HG03354 (cell line): ENCODE data around the gene HTR7.
"Not testable (repeated sequence)": the region's sequence is repeated elsewhere in the genome, so short reads cannot be mapped to it uniquely, and the experiment has no call there.

Experiments used
- ATAC-seq: cut with Tn5 transposase; IDR thresholded peaks from one replicate; pipeline ENCODE4 v1.9.1; 2021; ENCODE audit warnings: mild to moderate bottlenecking; ENCODE audit not compliant: unreplicated experiment, poor library complexity, severe bottlenecking

Gene HTR7

DNA sequence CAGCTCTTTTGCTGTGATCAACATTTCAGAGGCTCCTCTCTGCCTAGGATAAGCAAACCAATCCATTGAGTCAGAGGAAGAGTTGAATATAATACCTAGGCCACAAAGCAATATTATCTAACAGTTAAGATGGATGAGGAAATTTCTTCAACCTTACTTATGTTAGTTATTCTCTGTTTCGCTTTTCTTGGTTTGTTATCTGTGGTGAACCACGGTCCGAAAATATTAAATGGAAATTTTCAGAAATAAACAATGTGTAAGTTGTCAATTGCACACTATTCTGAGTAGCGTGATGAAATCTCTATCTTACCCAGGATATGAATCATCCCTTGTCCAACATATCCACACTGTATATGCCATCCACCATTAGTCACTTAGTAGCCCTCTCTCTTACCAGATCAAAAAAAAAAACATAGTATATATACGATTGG is 1.5 kb upstream of the HTR7 start:
- ATAC-seq, result no peak

DNA sequence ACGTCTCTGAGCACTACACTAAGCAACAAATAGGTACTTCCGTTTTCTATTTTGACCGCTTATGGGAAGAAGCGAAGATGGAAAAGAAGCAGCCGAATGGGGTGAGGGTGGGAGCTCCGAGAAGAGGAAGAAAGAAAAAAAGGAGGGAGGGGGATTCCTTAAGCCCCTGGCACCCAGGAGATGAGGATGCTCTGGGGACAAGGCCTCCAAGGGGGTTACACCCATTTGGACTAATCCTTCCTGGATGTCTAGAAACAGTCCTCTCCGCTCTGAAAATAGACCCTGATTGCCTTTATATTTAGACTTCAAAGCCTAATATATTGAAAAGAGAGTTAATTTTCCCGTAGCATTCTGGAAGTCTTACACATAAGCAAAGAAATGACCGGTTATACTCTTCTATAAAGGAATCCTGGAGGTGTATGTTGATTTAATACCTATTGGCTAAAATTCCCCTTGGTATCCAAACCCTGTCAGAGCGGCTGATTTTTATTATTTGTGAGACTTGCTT is 676 bp upstream of the HTR7 start:
- no peak for ATAC-seq

DNA sequence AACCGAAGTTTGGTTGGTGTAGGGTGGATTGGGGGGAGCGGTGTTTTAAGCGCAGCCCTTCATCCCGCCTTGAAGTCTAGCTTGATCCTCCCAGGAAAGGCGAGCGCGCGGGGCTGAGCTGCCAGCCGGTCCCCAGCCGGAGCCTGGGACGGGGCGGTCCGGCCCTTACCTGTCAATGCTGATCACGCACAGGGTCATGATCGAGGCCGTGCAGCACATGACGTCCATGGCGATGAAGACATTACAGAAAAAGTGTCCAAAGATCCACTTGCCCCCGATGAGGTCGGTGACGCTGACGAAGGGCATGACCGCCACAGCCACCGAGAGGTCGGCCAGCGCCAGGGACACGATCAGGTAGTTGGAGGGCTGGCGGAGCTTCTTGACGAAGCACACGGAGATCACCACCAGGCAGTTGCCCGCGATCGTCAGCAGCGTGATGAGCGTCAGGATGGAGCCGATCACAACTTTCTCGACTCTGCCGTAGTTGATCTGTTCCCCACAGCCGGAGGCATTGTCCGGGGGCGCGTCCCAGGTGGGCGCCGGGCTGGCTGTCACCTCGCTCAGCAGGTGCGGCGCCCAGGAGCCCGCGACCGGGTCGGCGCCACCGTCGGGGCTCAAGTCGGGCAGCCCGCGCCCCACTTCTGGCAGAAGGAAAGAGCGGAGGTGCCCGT is 740 bp downstream of the HTR7 start:
- ATAC-seq, result peak; percentile 9

DNA sequence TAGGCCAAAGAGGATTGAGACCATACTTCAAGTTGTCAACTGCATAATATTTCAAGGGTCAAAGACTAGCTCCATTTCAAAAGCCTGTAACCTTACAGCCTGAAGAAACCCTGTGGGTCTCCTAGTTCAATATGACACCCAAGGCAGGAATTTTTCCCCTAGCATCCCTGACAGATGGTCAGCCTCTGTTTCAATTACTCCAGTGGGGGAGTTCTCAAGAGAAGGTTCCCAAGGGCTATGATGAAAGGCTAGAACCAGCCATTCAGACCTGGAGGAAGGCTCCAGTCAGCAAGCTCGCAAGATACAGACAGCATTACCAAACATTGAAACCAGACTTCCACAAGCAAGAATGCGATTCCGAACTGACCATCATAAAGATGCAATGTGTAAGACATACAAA is 1.6 kb downstream of the HTR7 start:
- no peak for ATAC-seq

DNA sequence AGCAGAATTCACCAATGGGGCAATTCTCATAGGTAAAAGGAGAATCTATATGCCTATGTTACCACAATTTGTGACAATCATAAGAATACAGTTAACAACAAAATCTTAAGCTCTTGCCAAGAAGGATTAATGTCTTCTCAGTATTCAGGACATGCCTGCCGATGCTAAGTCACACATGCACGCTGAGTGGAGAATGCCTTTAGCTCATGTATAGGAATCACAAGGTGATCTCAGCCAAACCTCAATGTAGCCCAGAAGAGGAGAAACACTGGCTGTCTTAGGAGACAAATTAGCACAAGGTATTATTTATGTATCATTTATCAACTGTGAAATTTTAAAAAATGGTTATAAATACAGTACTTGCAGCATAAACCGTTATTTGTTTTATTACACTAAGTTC is 2.7 kb downstream of the HTR7 start:
- ATAC-seq, result no peak

DNA sequence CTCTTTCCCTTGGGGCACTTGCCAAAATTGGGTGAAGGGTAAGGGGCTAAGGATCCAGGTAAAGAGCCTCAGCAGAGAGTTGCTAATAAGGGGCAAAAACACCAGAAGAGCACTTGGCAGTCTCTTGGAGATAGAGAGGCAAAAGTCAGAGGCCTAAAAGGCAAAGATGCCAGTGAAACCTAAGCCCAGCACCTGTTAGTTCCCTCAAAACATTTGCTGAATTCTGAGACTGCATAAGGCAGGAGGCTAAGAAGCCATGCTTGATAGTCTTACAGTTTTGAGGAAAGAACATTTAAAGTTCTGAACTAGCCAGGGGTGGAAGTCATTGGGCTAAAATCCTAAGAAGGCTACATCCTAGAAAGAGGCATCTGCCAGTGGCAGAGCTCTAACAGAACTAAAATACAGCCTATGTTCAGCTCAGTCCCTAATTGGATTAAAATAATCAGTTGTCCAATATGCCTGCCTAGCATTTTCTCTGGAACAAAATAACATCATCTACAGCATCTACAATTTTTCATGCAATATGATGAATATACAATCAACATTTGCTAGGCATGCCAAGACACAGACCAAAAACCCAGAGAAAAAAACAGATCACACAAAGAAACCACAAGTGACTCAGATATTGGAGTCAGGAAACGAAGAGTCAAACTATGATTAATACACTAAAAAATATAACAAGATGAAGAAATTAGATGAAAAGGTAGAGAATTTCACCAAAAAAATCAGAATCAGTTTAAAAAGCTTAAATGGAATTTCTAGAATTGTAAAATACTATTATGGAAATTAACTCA is 7.7 kb downstream of the HTR7 start:
- no peak for ATAC-seq

DNA sequence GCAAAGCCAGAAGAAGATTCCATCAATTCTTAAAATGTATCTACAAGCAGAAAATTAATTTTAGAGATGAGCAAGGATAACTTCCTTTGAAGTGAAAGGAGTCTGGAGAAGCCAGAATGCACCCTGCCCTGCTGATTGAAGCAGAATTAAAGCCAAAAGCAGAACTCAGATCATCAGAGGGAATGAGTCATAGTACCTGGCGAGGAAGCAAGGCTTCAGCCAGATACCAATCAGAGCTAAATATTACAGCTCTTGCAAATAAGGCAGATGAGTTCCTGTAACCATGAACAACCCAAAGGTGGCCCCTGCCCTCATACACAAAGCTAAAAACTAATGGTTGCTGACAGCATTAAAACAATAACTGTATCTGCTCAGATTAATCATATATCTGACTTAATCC is 10.4 kb downstream of the HTR7 start:
- peak; percentile 70 for ATAC-seq

DNA sequence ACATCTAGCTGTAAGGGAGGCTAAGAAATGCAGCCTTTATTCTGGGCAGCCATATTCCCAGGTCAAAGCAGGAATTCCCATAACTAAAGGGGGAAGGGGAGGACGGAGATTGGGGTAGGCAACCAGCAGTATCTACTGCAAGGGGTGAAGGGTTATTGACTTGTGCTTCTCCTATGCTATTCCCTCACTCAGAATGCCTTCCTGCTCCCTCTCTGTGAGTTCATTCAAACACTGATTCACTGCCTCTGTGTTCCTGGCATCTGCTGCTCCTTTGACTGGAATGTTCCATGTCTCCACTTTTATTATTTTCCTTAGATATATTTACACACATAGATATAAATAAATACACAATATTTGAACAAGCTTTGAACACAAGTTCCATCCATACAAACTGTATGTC is 11.1 kb downstream of the HTR7 start:
- ATAC-seq, result no peak

DNA sequence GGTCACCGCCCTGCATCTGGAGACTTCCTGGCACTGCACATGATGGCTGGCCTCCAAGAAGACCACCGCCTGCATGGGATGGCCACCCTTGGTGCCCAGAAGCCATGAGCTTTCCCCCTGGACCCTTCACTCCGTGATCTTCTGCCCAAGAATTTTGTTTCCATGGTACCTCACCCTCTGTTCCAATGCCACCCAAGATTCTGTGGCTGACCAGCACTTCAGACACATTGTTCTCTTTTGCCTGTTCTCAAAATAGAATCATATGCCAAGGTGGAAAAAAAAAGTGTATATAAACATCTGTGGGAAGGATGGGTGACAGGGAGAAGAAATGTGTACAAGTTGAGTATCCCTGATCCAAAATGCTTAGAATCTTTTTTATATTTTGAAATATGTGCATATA is 12.1 kb downstream of the HTR7 start:
- ATAC-seq, result no peak

DNA sequence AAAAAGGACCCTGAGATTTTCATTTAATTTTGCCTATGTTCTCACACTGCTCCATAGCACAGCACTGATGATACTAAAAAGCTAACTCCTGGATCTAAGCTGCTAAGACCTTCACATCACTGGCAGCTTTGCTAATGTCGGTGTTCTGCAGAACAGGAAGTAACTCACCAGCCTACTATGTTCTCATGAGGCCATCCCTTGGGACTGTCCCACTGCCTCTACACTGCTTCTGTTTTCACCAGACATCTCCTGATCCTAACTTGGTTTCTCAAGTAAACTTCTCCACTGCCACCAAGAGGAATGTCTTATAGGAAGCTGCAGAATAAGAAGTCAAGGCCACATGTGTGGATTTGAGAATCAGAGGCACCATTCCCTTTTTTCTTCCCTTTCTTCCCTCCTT is 15.1 kb downstream of the HTR7 start:
- ATAC-seq, result no peak

DNA sequence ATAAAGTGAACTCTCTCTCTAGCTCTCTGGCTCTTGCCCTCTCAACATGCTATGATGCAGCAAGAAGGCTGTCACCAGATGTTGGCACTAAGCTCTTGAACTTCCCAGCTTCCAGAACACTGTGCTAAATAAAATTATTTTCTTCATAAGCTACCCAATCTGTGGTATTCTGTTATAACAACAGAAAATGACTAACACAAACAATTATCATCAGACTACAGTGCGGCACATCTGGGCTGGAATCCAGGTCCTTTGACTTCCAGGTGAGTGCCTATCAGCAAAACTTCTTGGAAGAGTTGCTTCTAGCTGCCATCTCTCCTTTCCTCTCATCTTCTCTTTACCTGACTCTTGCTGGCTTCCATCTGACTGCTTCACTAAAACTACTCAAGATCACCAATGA is 20.4 kb downstream of the HTR7 start:
- ATAC-seq, result no peak

DNA sequence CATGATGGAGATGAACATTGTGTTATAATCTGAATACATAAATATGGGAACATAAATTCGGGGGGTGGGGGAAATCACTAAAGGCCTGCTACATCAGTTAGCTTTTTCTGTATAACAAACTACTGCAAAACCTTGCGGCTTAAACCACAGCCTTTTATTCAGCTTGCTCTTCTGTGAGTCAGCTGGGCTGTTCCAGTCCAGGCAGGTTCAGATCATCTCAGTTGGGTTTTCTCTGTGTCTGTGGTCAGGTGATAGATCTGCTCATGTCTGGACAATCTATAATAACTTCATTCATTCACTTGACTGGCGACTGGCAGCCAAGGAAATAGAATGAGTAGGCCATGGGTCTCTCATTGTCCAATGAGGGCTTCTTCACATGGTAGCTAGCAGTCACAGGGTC is 23.5 kb downstream of the HTR7 start:
- ATAC-seq, result no peak

DNA sequence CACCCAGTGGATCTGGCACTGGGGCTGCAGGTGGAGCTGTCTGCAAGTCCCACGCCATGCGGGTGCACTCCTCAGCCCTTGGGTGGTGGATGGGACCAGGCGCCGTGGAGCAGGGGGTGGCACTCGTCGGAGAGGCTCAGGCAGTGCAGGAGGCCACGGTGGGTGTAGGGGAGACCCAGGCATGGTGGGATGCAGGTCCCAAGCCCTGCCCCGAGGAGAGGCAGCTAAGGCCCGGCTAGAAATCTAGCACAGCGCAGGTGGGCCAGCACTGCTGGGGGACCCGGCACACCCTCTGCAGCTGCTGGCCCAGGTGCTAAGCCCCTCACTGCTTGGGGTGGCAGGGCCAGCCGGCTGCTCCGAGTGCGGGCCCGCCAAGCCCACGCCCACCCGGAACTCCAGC is 25.7 kb downstream of the HTR7 start:
- no peak for ATAC-seq

DNA sequence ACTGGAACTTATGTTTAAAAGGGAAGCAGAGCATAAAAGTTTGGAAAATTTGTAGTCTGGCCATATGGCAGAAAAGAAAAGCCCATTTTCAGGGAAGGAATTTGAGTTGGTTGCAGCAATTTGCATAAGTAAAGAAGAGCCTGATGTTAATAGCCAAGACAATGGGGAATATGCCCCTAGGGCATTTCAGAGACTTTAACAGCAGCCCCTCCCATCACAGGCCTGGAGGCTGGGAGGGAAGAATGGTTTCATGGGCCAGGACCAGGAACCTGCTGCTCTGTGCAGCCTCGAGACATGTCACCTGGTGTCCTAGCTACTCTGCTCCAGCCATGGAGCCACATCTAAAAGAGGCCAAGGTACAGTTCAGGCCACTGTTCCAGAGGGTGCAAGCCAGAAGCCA is 35.3 kb downstream of the HTR7 start:
- no peak for ATAC-seq

DNA sequence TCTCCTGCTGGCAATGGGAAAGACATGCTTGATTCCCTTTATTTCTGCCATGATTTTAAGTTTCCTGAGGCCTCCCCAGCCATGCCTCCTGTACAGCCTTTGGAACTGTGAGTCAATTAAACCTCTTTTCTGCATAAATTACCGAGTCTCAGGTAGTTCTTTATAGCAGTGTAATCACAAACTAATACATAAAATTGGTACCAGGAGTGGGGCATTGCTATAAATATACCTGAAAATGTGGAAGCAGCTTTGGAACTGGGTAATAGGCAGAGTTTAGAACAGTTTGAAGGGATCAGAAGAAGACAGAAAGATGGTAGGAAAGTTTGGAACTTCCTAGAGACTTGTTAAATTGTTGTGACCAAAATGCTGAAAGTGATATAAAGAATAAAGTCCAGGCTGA is 36.0 kb downstream of the HTR7 start:
- not testable (repeated sequence) for ATAC-seq

DNA sequence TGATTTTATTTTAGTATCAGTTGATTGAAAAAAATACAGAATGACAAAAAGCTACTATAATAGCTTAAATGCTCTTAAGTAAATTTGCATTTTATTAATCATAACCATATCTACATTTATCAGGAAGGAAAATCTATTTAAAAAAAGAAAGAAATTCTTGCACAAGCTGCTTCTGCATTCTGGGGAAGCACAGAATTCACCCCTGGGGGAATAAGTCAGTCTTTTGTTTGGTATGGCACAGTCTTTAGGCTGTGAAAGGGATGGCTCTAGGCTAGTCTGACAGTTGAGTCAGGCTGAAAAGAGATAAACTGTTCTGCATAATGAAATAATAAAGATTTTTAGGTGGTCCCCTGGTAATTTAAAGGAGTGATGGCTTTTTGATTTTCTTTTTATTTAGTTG is 37.9 kb downstream of the HTR7 start:
- no peak for ATAC-seq

DNA sequence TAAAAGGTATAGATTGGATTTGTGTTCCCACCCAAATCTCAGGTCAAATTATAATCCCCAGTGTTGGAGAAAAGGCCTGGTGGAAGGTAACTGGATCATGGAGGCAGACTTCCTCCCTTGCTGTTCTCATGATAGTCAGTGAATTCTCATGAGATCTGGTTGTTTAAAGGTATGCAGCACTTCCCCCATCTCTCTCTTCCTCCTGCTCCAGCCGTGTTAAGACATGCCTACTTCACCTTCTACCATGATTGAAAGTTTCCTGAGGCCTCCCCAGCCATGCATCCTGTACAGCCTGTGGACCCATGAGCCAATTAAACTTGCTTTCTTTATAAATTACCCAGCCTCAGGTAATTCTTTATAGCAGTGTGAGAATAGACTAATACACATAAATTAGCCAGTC is 39.1 kb downstream of the HTR7 start:
- no peak for ATAC-seq

DNA sequence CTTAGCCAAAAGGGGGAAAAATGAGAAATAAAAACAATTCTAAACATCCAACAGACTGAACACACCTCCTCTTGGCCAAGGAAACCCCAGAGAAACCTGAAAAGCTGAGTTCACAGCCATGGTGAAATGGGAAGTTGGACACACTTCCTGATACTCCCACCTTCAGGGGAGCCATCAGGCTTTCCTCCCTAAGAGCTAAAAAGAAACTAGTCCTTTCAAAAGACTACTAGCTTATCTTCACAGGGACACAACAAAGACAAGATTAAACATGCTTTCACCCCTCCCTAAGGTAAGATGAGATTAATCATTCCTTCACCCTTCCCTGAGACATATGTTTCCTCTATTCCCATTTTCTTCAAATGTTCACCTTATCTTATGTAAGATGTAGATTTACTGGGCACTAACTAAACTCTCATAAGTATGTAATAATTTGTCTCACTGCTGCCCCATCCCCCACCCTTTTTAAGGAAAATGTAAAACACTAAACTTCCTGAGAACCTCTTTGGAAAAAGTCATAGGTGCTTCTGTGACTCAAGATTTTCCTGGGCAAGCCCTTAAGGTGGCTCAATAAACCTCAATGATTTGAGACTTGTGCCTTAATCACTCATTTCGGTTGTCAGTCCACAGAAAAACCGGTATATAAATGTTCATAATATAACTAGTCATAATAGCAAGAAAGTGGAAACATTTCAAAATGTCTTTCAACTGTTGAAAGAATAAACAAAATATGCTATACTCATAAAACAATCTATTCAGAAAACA is 40.5 kb downstream of the HTR7 start:
- ATAC-seq, result no peak

DNA sequence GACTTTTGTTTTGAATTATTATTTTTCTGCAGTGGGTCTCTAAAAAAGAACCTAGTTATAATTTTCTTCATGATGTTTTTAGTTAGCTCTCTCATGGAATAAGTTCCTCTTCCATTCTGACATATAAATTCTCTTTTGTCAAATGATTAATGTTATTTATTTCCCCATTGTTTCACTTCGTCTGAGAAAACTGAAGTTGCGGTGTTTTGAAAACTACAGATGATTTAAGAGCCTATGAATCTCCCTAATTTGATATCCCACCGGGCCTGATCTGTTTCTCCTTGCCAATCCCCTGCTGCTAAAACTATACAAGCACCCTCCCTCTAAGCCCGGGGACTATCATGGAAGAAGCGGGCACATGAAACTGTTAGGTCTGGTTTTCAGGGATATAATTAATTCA is 41.4 kb downstream of the HTR7 start:
- ATAC-seq, result no peak

DNA sequence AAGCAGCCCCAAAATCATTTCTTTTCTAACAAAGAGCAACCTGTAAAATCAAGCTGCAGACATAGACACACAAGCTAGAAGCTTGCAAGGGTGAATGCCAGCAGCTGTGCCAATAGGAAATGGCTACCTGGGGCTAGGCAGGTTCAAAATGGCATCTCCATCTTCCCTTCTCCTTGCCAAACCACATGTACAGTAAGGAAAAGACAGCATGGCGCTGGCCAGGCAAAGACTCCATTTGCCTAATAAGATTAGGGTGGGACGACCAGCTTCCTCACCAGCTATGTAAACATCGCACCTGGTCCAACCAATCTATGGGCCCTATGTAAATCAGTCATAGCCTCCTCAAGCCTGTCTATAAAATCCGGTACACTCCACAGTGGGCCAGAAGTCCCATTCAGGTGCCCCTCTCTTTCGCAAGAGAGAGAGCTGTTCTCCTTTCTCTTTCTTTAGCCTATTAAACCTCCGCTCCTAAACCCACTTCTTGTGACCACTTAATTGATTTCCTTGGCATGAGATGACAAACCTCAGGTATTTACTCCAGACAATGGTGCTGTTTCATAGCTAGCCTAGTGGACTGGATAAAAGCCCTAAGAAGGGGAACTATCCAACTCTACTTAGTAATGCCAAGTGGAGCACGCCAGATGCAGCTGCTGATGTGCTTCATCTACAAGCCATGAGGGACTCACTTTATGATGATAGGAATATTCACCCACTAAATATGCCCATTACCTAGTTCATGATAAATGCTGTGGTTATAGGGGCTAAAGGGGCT is 44.1 kb downstream of the HTR7 start:
- no peak for ATAC-seq
